NCI-H2081 (cell line): ENCODE measurements around the gene SPRR5.

Experiments used
- DNase-seq, 2 experiments: peaks; one replicate each; lab custom pipeline; 2025; lab: John Stamatoyannopoulos, UW

The SPRR5 gene

GRCh38 chr1:152983234-152983633 lies 36.2 kb downstream of the SPRR5 start:
- DNase-seq = no peak

GRCh38 chr1:152983743-152984142 lies 36.7 kb downstream of the SPRR5 start, which contains the start of gene SPRR1A:
SPRR1A (plus strand) TSS chr1:152984081; CDS start chr1:152985231, 1,150 bp downstream.
- DNase-seq = no peak

- DNase-seq = no peak
These were observed 39.6 kb downstream of the SPRR5 start for GRCh38 chr1:152986578-152986977.

GRCh38 chr1:152993186-152993585 lies 46.2 kb downstream of the SPRR5 start:
- DNase-seq = no peak

GRCh38 chr1:152995842-152996241 lies 48.8 kb downstream of the SPRR5 start:
- no peak for DNase-seq

- no peak for DNase-seq
These were observed 49.8 kb downstream of the SPRR5 start for GRCh38 chr1:152996633-152997400.

- DNase-seq = no peak
These were observed 50.9 kb downstream of the SPRR5 start for GRCh38 chr1:152997901-152998300.

- DNase-seq = no peak
These were observed 51.5 kb downstream of the SPRR5 start for GRCh38 chr1:152998476-152998875.
